NCI-H226 (cell line): Measurements from ENCODE around the gene ADGRL3.
"Not testable (repeated sequence)": the region's sequence is repeated elsewhere in the genome, so short reads cannot be mapped to it uniquely, and the experiment has no call there.

ENCODE experiments used
- DNase-seq: peaks from one replicate; pipeline ENCODE4 v3.0.0-alpha.2; 2015

The ADGRL3 gene

GRCh38 chr4:61509721-61510241 is 309.7 kb downstream of the ADGRL3 start:
- DNase-seq, result not testable (repeated sequence)

- peak; percentile 56 for DNase-seq
Measured at GRCh38 chr4:61511716-61512488, 311.8 kb downstream of the ADGRL3 start.

- DNase-seq, result peak; percentile 30
Measured at GRCh38 chr4:61514991-61515390, 314.9 kb downstream of the ADGRL3 start.

GRCh38 chr4:61517144-61517543 is 317.0 kb downstream of the ADGRL3 start:
- no peak for DNase-seq

- DNase-seq, result no peak
Measured at GRCh38 chr4:61520166-61520565, 320.0 kb downstream of the ADGRL3 start.

- peak; percentile 64 for DNase-seq
Measured at GRCh38 chr4:61520681-61521160, 320.6 kb downstream of the ADGRL3 start.

- peak; percentile 81 for DNase-seq
Measured at GRCh38 chr4:61521451-61521850, 321.3 kb downstream of the ADGRL3 start.

GRCh38 chr4:61522312-61522711 is 322.2 kb downstream of the ADGRL3 start:
- no peak for DNase-seq

GRCh38 chr4:61527888-61528287 is 327.8 kb downstream of the ADGRL3 start:
- no peak for DNase-seq

- DNase-seq, result no peak
Measured at GRCh38 chr4:61528595-61528994, 328.5 kb downstream of the ADGRL3 start.

- no peak for DNase-seq
Measured at GRCh38 chr4:61531188-61531587, 331.1 kb downstream of the ADGRL3 start.

- DNase-seq, result no peak
Measured at GRCh38 chr4:61532336-61533000, 332.3 kb downstream of the ADGRL3 start.

GRCh38 chr4:61533140-61533539 is 333.0 kb downstream of the ADGRL3 start:
- DNase-seq, result peak; percentile 65

- no peak for DNase-seq
Measured at GRCh38 chr4:61540944-61541343, 340.8 kb downstream of the ADGRL3 start.

- no peak for DNase-seq
Measured at GRCh38 chr4:61541459-61541858, 341.3 kb downstream of the ADGRL3 start.

GRCh38 chr4:61543976-61544375 is 343.9 kb downstream of the ADGRL3 start:
- DNase-seq, result peak; percentile 5

- no peak for DNase-seq
Measured at GRCh38 chr4:61545902-61546480, 345.9 kb downstream of the ADGRL3 start.

GRCh38 chr4:61549336-61549735 is 349.2 kb downstream of the ADGRL3 start:
- no peak for DNase-seq

GRCh38 chr4:61553557-61554125 is 353.5 kb downstream of the ADGRL3 start:
- DNase-seq, result no peak

GRCh38 chr4:61555789-61556188 is 355.7 kb downstream of the ADGRL3 start:
- DNase-seq, result peak; percentile 94

GRCh38 chr4:61556277-61556676 is 356.2 kb downstream of the ADGRL3 start:
- no peak for DNase-seq

- DNase-seq, result no peak
Measured at GRCh38 chr4:61559396-61559795, 359.3 kb downstream of the ADGRL3 start.

GRCh38 chr4:61561028-61561427 is 360.9 kb downstream of the ADGRL3 start:
- DNase-seq, result no peak
